GM19023 (cell line): ENCODE results near the gene PMVK.
"Not testable (repeated sequence)": the region's sequence is repeated elsewhere in the genome, so short reads cannot be mapped to it uniquely, and the experiment has no call there.

Experiments
- ATAC-seq: cut with Tn5 transposase; IDR thresholded peaks from one replicate; pipeline ENCODE4 v1.9.1; 2021; ENCODE audit warnings: mild to moderate bottlenecking, moderate library complexity; ENCODE audit not compliant: unreplicated experiment

PMVK gene

DNA sequence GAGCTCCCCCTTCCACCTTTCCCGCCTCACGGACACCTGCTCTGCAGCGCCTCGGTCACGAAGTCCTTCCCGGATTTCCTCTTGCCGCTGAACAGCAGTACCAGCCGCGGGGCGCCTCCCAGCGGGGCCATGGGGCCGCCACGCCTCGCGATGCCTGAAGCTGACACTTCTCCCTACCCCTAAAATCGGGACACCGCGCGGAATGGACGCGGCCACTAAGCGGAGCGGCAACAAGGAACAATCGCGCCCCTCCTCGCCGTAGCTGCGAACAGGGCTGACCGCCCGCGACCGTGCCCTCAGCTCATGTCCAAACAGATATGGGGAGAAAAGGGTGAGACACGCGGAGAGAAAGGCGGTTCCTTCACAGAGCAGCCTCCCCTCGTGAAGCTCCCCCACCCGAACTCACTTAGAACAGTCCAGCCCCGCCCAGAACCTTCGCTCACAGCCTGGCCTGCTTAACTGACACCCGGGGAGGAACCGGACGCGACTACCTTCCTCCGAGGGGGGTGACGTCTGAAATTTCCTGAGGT is at the start of gene PMVK:
Gene PMVK (minus strand): TSS at position 165 of the 530 bp plus-strand sequence. CDS start 34 bp downstream, at position 131.
- ATAC-seq: peak; percentile 79

DNA sequence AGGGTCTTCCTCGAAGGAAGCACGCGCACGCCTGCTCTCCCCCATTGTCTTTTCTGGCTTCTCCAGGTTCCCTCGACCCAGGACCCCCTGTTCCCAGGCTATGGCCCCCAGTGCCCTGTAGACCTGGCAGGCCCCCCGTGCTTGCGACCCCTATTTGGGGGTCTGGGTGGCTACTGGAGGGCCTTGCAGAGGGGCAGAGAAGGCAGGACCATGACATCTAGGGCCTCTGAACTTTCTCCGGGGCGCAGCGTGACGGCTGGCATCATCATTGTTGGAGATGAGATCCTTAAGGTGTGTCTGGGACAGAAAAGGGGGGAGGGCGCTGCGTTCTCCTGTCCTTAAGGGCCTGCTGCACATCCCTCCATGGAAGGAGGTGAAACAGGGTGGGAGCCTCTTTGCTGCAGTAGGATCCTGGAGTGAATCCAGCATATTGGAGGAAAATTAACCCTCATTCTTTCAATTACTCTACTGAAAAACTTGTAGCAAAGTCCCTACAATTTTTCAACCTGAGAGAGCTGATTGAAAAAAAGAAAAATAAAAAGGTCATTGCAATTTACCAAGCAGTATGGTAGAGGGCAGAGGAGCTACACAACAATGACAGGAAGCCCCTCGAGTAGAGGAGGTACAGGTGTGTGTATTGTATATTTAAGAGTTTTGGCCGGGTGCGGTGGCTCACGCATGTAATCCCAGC is 47.4 kb upstream of the PMVK start:
- ATAC-seq: no peak

DNA sequence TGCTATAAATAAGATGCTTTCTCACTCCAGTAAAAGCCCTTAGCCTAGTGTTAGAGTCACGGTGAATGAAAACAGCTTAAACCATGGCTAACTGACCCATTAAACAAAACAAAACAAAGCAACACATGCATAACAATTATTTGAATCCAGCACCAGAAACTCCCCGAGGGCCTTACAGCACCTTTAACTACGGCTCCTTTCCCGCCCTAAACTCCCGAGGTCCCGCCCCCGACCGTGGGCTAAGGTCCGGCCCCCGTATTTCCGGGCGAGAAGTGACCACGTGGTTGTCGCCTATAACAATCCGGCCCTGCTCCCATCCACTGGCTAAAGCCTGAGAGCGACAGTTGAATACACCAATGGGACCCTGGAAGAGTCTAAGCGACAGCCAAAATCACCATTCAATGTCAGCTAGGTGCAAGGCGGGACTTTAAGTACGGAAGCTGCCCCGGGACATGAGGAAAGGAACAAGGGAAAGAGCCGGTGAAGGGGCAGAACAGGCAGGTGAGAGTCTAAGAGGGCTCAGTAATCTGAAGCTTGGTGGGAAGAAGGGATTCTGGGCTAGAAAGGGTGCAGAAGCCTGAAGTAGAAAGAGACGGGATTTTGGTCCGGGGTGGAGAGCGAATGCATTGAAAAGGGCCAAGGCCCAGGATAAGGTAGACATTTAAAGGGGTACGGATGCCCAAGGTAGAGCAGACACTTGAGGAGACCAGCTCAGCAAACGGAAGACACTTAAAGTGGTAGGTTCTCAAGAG is 46.6 kb upstream of the PMVK start, which contains the start of gene FLAD1:
Gene FLAD1 (plus strand): TSS at position 448 of the 752 bp plus-strand sequence. CDS start 351 bp downstream, outside the sequence.
- peak; percentile 99 for ATAC-seq

DNA sequence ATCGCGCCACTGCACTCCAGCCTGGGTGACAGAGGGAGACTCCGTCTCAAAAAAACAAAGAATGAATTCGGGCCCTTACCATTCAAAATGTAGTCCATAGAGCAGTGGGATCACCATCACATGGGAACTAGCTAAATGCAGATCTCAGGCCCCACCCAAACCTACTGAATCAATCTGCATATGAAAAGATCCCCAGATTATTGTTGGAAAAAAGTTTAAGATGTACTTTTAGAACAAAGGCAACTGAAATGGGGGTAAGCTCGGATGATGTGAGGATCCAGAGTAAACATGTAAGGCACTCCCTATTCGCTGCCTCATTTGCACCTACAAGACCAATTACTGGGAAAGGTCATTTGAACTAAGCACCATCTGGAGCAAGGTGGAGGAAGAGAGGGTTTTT is 45.8 kb upstream of the PMVK start:
- no peak for ATAC-seq

DNA sequence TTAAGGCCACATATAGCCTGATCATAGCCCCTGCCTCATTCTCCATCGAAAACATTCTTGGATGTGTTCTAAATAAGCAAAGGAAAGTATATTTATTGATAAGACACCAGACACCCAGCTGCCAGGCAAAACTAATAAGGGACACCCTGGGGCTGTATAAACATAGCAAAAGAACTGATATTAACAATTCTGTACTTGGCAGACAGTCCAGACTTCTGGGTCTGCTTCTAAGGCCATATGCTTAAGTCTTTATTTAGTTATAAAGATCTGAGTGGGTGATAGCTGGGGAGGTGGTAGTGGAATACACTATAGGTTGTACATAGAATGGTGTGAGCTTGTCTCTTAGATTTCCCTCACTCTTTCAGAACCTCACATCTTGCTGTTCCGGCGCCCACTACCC is 41.8 kb upstream of the PMVK start:
- ATAC-seq: no peak

DNA sequence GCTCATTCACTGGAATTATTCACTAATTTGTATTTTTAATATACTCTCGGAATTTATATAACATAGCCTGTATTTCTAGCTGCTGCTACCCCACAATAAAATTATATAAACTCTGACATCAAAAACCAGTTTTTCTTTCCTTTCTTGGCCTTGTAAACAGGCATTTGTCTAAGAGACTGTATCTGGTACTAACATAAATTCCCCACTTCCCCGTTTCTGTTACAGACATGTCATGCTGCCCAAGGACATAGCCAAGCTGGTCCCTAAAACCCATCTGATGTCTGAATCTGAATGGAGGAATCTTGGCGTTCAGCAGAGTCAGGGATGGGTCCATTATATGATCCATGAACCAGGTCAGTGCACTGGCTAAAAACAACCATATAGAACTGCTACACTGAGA is 41.2 kb upstream of the PMVK start:
- not testable (repeated sequence) for ATAC-seq

DNA sequence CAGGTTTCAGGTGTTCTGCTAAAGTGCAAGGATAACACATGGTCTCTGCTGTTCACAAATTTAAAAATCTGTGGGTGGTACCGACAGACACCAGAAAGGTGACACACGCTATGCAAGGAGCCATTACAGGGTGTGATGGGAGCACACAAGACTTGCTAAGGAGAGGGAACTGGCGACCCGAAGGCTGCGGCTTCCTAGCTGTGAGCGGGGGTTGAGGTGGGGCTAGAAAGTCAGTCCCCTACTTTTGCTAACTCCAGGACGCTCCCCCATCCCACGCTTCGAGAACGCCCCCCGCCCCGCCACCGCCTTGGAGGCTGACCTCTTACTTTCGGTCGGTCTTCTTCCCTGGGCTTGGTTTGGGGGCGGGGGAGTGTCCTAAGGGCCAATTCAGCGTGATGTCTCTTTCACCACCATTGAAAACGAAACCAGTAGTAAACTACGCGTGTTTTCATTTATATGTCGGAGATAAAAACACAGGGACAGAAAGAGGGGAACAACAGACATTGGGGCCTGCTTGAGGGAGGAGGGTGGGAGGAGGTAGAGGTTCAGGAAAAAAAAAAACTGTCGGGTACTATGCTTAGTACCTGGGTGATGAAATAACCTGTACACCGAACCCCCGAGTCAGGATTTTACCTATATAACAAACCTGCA is 39.0 kb upstream of the PMVK start:
- ATAC-seq: no peak

DNA sequence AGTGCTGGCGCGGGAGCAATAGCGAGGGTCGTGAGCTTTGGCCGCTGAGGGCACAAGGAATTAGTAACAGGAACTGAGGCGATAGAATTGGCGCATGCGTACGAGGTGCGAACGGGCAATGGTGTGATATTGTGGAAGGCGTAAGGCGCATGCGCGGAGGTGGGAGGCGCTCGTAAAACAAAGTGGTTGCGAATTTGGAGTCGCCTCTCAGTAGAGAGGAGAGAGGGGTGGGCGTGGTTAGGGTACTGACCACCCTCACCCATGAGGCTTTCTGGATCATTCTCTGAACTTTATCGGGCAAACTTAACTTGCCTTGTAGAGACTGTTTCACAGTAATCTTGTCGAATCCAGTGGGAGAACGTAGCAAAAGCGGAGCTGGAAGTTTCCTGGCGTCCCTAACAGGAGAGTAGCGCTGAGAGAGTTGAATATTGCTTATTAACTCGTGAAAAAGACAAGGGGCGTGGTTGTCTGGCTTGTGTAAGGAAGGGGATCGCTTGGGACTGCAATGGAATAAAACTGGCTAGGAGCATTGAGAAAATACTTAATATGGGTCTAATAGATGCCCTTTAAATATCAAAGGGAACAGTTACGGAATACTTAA is 38.4 kb upstream of the PMVK start:
- ATAC-seq: peak; percentile 38

DNA sequence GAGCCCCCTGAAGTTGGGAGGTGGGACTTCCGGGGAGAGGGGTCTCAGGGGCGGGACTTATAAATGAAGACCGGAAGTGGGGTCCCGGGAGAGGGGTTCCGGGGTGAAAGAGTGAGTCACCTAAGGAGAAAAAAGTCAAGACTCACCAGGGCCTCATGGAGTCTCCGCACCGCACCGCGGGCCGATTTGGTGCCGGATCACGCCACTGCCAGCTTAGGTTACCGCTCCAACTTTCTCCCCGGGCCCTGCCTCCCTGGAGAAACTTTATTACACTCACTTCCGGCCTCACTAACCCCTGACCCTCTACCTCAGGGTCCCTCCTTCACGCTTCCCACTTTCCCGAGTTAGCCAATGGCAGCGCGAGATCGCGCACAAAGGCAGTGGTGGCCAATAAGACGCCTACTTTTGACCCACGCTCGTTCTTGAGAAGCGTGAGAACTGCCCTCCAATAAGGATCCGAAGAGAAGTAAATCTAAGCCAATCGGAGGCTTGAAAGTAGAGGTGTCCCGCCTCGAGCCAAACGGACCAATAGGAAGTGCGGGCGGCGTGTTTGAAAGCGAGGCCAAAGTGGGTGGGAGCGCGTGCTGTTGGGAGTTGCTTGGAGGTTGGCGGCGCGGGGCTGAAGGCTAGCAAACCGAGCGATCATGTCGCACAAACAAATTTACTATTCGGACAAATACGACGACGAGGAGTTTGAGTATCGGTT is 37.7 kb upstream of the PMVK start, which contains the start of gene CKS1B:
Gene CKS1B (plus strand): TSS at position 580 of the 706 bp plus-strand sequence. CDS start 65 bp downstream, at position 645.
- ATAC-seq: peak; percentile 76

DNA sequence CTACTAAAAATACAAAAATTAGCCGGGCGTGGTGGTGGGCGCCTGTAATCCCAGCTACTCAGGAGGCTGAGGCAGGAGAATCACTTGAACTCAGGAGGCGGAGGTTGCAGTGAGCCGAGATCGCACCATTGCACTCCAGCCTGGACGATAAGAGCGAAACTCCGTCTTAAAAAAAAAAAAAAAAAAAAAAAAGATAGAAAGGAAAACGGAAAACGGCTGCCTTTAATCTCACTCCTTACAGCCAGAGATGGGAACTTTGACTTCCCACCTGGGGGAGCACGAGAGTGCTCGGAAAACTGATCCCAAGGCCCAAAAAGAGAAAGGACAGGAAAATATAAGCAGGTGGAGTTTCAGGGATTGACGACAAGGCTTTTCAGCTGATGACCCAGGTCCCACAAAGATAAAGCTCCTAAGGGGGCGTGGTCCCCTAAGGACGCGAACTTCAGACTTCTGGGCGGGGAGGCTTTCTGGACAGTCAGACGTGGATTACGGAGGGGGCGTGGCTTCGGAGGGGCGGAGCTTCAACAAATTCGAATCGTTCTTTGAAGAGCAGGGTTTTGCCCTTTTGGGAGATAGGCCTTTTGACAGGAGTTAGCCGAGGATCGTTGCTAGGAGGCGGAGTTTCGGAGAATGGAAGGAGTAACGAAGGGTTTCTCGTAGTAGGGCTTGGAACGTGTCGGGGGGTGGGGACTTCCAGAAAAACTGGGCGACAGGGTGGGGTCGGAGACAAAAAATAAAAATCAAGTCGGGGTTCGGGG is 37.0 kb upstream of the PMVK start:
- no peak for ATAC-seq

DNA sequence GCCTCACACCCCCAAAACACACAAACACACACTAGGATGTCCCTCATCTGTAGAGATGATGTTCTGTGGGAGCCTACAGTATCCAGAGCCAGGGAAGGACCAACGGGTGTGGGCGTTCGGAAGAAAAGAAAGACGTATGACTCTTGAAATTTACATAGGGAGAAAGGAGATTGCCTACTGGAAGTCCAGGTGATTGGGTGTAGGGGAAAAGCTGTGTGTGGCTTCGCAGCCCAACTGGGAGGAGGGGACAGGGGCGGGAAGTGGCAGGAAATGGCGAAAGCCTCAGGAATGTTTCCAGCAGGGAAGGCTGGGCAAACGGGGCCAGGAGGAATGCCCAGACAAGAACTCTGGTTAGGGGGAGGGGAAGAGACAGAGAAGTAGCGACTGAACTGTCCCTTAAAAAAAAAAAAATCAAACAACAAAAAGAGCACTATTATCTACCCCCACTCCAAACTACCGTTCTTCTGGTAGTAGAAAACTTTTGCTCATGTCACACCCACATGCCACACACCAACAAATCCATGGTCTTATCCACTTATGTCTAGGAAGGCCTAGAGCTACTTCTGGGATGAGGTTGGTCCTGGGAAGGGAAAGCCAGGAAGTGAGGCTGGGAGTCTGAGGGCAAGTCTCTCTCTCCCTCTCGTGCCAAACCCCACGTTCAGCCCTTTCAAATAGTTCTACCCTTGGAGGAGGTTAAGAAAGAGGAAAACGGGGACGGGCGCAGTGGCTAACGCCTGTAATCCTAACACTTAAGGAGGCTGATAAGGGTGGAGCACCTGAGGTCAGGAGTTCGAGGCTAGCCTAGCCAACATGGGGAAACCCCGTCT is 36.2 kb upstream of the PMVK start:
- ATAC-seq: no peak

DNA sequence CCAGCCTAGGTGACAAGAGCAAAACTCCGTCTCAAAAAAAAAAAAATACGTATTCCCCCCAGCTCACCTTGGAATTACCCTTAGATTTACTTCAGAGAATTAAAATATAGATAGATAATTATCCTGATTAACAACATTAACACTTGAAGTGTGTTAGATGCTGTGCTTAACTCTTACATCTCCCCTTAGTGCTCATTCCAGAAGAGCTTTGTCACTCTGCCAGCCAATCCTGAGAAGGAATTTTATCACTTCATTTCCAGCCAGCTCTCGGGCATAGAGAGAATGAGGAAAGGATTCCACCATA is 35.6 kb upstream of the PMVK start:
- no peak for ATAC-seq

DNA sequence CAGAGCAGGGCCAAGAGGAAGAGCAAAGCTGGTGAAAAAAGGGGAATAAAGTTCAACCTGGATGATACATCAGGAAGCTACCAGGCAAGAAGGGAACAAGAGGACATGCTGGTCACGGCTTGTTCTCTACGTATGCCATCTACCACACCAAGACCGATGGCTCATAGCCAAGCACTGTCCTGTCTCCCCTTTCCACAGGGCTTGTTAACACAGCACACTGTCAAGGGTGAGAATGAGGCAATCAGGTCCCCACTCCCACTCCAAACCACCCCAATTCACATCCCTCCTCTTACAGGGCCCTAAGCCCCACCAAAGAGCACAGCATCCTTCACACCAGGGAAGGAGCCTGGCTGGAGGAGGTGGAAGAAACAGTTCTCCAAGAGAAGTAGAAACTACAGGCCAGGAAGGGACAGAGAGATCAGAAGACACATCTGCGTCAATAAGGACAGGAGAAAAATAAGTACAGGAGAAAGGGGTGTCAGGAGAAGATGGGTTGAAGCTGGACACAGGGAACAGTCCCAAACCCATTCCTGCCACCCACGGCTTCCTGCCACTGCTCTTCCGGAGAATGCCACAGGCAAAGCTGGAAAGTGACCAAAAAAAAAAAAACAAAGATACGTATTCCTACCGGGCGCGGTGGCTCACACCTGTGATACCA is 35.0 kb upstream of the PMVK start:
- no peak for ATAC-seq

DNA sequence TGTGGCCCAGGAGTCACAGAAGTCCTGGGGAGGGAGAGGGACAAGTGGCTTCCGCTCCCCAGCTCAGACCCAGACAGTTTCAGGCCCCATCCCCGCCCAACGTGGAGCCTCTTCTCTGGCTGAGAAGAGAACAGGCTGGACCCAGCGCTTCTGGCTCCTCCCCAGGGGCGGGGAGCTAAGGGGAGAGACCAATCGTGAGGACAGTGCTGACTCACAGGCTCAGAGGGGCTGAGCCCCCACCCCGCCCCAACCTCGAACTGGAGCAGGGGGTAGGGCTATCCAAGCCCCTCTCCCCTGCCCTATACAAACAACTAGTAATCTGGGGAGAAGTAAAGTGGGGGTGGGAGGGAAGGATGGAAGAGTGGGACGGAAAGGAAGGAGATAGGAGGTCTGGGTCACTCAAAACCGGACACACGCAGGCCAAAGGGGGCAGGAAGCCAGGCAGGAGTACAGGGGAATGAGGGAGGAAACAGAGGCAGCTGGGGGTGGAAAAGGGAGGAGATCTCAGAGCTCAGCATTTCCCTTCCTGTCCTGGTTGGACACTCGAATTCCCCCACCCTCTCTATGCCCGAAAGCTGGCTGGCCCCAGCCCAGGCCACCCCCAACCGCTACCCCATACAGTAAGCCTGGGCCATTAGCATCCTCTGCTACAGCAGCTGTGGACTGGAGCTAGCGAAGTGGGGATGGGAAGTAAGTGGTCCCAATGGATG is 34.3 kb upstream of the PMVK start, which contains the start of gene SHC1:
Gene SHC1 (minus strand): TSS at position 117 of the 710 bp plus-strand sequence. CDS start 221 bp downstream, outside the sequence.
- ATAC-seq: no peak

DNA sequence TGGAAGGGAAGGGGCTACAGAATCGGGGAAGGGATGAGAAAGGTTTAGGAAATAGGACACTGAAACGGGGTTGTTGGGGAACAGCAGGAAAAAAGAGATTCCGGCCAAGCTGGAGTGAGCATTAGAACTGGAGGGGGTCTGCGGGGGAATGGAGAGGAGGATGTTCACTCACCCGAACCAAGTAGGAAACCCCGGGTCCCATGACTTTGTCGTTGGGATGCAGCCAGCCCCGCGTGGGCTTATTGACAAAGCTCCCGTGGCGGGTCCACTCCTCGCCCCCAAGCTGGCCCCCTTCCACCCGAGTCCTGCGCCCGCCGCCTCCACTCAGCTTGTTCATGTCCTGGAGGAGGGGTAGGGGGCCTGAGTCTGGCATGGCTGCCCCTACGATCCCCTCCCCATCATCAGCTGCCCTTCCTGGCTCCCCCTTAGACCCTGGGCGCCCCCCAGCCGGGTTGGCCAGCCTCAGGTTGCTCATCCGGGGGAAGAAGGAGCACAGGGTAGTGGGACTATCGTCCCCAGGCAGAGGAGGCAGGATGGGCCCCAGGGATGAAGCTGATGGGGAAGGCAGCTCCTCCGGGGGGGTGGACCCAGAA is 33.4 kb upstream of the PMVK start:
- no peak for ATAC-seq

DNA sequence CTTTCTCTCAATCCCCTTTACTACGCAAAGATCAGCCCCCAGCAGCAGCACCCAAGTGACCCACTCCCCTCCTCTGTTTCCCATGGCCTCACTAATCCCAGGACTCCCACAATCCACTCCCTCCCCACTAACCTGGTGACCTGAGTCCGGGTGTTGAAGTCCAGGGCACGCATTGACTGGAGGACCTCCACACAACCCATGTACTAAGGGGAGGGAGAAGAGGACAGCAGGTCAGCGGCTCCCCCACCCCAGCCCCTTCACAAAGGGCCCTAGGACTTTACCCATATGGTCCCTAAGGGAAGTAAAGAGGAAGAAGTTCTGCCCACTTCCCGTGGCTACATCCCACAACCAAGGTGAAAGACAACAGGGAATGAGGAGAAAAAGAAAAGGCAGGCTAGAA is 32.7 kb upstream of the PMVK start:
- no peak for ATAC-seq

DNA sequence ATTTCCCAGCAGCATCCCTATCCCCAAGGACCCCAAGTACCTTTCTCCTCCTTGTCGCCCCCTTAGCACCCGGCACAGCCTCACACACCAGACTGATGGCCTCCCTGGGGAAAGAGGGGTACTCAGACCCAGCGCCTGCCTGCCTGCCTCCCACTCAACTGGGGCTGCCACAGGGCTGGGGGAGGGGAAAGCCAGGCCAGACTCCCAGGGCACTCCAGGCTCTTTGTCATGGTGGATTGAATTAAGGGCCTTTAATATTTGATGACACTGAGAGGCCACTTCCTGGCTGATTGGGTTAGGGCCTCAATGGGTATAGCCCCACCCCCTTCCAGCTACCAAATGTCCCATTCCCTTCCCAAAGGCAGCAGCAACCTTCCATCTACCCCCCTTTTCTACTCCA is 32.2 kb upstream of the PMVK start:
- no peak for ATAC-seq
